Stromal cell of bone marrow (primary cell): ENCODE data around the gene NCKAP5.

ENCODE experiments used
- DNase-seq: peaks from one replicate; pipeline ENCODE4 v3.0.0-alpha.2; 2012; ENCODE audit warnings: low read depth

NCKAP5 gene

GRCh38 chr2:132943829-132944228, 624.4 kb downstream of the NCKAP5 start:
- DNase-seq = peak; percentile 13

GRCh38 chr2:132941296-132942020, 626.8 kb downstream of the NCKAP5 start:
- no peak for DNase-seq

DNA sequence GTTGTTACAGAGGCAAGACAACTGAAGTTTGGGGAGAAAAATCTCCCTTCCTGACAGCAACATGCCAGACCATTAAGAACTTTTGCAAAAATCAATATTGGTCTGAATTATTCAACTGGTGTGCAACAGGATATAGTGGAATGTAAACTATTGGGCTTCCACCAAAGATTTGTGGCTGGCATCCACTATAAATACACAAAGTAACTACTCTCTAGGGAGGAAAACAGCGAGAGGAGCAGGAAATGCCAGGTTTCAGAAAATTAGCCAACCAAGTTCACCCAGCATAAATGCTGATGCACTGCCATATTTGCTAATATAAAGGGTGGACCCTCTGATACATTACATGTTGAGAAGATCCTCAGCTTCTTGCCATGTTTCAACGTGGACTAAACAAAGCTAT, 630.6 kb downstream of the NCKAP5 start:
- DNase-seq = no peak

DNA sequence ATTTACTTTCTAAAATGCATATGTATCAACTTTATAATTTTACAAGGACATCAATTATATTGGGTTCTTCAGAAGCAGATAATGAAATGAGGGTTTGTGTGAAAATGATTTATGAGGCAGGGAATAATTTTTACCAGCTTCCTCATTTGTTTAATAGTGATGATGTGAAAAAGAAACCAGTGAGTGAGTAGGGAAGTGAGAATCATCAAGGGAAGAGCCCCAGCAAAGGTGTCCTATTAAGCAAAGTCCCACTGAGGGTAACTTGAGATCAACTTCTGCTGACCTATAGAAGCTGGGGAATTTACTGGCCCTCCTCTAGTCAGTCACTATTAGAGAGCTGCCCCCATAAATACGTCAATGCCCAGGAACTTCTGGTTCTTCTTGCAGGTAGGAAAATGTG, 631.5 kb downstream of the NCKAP5 start:
- DNase-seq = no peak

DNA sequence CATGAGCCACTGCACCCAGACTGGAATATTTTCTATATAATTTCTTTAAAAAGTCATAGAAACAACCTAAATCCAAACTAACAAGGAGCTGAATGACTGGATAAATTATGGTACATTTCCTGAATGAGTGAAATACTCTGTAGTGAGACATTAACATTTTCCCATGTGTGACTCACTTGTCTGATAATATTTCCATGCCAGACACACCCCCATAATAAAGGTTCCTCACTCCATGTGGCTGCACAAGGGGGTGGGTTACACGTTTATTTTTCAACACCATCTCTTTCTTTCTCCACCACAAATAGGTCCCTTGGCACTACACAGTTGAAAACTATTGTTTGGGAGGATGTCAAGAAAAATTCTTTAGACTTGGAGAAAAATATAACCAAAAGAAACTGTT, 632.0 kb downstream of the NCKAP5 start:
- DNase-seq = peak; percentile 26

DNA sequence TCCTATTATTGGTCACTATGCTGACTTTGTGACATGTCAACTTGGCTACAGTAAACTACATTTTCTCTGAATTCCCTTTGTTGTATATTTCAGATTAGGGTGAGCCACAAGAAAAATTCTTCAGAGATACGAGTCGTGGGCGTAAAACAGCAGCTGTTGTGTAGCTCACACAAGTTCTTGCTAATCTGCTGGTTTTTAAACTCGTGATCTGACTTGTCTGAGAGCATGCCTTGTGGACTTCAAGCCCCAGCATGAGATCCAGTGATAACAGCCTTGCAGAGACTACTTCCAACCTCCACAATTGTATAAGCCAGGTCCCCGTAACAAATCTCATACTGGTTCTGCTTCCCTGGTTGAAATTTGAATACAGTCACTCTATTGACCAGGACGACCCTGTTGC, 638.5 kb downstream of the NCKAP5 start:
- DNase-seq = no peak

GRCh38 chr2:132923787-132924186, 644.5 kb downstream of the NCKAP5 start:
- peak; percentile 69 for DNase-seq

- DNase-seq = peak; percentile 26
Measured at GRCh38 chr2:132915812-132916549, 652.3 kb downstream of the NCKAP5 start.

- DNase-seq = no peak
Measured at GRCh38 chr2:132911726-132912724, 656.2 kb downstream of the NCKAP5 start.

- no peak for DNase-seq
Measured at GRCh38 chr2:132910432-132910831, 657.8 kb downstream of the NCKAP5 start.

GRCh38 chr2:132909427-132909826, 658.8 kb downstream of the NCKAP5 start:
- DNase-seq = peak; percentile 14

- no peak for DNase-seq
Measured at GRCh38 chr2:132904142-132904842, 664.0 kb downstream of the NCKAP5 start.

GRCh38 chr2:132902626-132903025, 665.6 kb downstream of the NCKAP5 start:
- DNase-seq = no peak

DNA sequence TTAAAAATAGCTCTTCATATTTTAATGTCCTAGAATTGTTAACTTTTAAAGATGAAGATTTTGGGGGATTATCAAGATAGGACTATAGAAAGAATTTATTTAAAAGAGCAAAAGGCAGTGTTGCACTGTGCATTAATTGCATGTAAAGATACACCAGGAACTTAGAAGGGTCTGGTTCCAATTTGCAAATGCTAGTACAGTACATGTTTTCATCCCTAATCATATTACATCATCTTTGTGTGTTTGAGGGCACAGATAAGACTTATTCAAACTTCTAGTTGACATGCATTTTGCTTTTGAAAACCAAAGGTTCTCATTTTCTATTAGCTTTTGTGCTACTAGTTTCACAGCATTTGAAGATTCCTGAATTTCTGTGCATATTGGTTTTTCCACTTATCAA, 666.6 kb downstream of the NCKAP5 start:
- DNase-seq = no peak

GRCh38 chr2:132897111-132897510, 671.2 kb downstream of the NCKAP5 start:
- no peak for DNase-seq

DNA sequence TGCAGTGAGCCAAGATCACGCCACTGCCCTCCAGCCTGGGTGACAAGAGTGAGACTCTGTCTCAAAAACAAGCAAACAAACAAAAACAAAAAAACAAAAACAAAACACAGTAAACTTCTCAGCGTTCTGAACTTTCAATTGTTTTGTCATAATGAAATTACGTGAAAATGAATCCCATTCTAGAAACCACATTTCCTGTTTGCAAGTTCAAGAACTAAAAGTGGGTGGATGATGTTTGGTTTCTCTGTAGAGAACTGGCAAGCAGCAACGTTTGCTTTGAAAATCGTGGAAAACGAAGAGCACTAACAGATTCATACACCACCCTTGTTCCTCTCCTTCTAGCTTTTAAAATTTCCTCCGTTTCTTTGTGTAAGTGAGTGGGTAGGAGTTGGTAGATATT, 672.2 kb downstream of the NCKAP5 start:
- DNase-seq = no peak

GRCh38 chr2:132891498-132891897, 676.8 kb downstream of the NCKAP5 start:
- no peak for DNase-seq

DNA sequence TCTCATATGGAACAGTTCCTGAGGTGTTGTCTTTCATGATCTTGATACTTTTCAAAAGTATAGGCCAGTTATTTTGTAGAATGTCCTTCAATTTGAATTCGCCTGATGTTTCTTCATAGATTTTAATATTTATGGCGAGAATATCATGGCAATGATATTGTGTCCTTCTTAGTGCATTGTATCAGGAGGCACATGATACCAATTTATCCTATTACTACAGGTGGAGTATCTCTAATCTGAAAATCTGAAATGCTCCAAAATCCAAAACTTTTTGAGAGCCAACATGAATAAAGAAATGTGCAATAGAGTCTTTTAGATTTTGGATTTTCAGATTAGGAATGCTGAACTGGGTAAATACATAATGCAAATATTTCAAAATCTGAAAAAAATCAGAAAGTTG, 681.7 kb downstream of the NCKAP5 start:
- DNase-seq = no peak

DNA sequence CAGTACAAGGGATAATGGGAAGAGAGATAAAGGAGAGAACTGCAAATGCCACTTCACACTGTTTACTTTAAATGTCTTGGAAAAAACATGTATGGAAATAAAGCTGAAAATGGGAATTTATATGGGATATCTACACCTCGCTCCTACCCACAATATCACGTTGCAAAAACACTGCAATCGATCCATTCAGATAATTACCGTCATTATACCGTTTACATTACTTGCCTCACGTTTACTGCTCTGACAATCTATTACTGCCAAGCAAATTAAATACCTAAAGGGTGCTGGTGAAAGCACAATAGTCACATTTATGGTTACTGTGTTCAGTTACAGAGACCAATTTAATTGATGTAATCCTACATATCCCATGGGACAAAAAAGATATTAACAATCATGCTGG, 683.6 kb downstream of the NCKAP5 start:
- DNase-seq = no peak

GRCh38 chr2:132884292-132884691, 684.0 kb downstream of the NCKAP5 start:
- no peak for DNase-seq

DNA sequence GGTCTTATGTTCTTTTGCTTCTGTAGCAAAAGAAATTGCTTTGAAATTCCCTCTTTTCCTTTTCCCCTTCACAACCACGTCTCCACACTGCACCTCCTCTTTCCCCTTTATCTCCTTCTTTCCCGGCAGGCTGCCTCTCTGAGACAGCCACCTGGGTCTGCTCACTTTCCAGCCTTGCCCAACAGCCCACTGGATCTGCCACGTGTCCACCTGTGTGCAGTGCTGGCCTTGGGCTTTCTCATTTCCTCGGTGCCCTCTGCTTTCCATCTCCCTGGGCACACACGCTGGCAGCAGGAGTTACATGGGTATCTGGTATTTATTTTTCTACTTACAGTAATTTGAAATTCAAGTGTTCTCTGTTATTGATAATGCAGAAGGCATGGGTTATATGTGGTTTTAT, 684.8 kb downstream of the NCKAP5 start:
- DNase-seq = no peak

DNA sequence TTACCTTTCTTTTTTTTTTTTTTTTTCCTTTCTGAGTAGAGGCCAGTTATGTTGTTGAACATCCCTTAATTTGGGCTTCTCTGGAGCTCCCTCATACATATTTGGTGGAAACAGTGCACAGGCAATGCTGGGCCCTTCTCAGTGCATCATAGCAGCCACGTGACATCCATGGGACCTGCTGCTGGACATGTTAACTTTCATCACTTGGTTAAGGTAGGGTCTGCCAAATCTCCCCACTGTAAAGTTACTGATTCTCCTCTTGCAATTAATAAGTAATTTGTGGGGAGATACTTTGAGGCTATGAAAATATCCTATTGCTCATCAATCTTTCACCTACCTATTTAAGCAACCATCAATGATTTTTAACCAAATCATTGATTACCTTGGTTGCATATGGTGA, 686.7 kb downstream of the NCKAP5 start:
- DNase-seq = no peak
